OCI-LY3 (cell line): ENCODE results near the gene SSC5D.

ENCODE experiments used
- H2AFZ ChIP-seq: fragments of 200-600, 300-600 bp; shearing (Covaris generic); 2 replicates; pipeline ENCODE4 v1.6.0; 2014; ENCODE audit warnings: antibody characterized with exemption, low read depth, low read length
- H3K27ac ChIP-seq: fragments of 200-600, 300-600 bp; sonication (generic); 2 replicates; pipeline ENCODE4 v1.5.1; 2014; ENCODE audit warnings: mild to moderate bottlenecking, low read length, moderate library complexity, mixed read lengths
- H3K27me3 ChIP-seq: fragments of 200-600, 300-600 bp; sonication (generic); 2 replicates; pipeline ENCODE4 v1.6.1; 2014; ENCODE audit warnings: low read depth, low read length, mixed read lengths
- H3K36me3 ChIP-seq: fragments of 200-600, 300-600 bp; sonication (generic); replicated peaks from 2 replicates; pipeline ENCODE3; 2014; ENCODE audit warnings: low read depth, low read length, mixed read lengths
- H3K4me1 ChIP-seq: fragments of 300-600, 200-600 bp; sonication (generic); 2 replicates; pipeline ENCODE4 v1.6.1; 2014; ENCODE audit warnings: low read length, mixed read lengths
- H3K4me2 ChIP-seq: fragments of 200-600, 300-600 bp; sonication (generic); 2 replicates; pipeline ENCODE4 v1.6.1; 2014; ENCODE audit warnings: low read length, mixed read lengths
- H3K4me3 ChIP-seq: fragments of 300-600, 200-600 bp; sonication (generic); 2 replicates; pipeline ENCODE4 v1.5.1; 2014; ENCODE audit warnings: antibody characterized with exemption, mild to moderate bottlenecking, low read length, moderate library complexity
- H3K79me2 ChIP-seq: fragments of 300-600, 200-600 bp; shearing (Covaris generic); 2 replicates; pipeline ENCODE4 v1.6.1; 2014; ENCODE audit warnings: mild to moderate bottlenecking, low read length, mixed read lengths
- H3K9ac ChIP-seq: fragments of 300-600, 200-600 bp; shearing (Covaris generic); 2 replicates; pipeline ENCODE4 v1.6.0; 2014; ENCODE audit warnings: mild to moderate bottlenecking, low read length, moderate library complexity
- H3K9me3 ChIP-seq: fragments of 200-600, 300-600 bp; shearing (Covaris generic); 2 replicates; pipeline ENCODE4 v1.6.1; 2014; ENCODE audit warnings: low read length, mixed read lengths; ENCODE audit not compliant: insufficient read depth
- H4K20me1 ChIP-seq: fragments of 200-600, 300-600 bp; sonication (generic); 2 replicates; pipeline ENCODE4 v1.6.1; 2016; ENCODE audit warnings: low read length, mixed read lengths; ENCODE audit not compliant: insufficient read depth
- CTCF ChIP-seq: fragments of 200-600, 300-600 bp; sonication (generic); IDR thresholded peaks from 2 replicates; pipeline ENCODE4 v1.5.1; 2014; ENCODE audit warnings: antibody characterized with exemption, low read length, low read depth
- EZH2phosphoT487 ChIP-seq: fragments of 200-600 bp; shearing (Covaris generic); IDR thresholded peaks from 2 replicates; pipeline ENCODE4 v1.6.1; 2018; ENCODE audit warnings: antibody characterized with exemption, mixed run types, low read depth

The SSC5D gene

GRCh38 chr19:55504252-55504603 is 16.0 kb downstream of the SSC5D start:
- Histone ChIP-seq H3K9me3 (0 out of 2 replicates have a peak, but pooled peaks cover 4% of the 10 kb centered on the region), H3K4me3 (peak overlapping the region; percentile 81), H2AFZ (peak overlapping the region; percentile 98; the same call in 1 of the 2 replicates), H3K27me3 (peaks cover 9% of the 10 kb centered on the region; the same call in 1 of the 2 replicates), H3K9ac (peak overlapping the region; percentile 62; the same call in 1 of the 2 replicates), H3K27ac (no peak overlapping the region), H3K4me2 (peak overlapping the region; percentile 79), H4K20me1 (no peaks in the 10 kb centered on the region), H3K36me3 (peaks cover 2% of the 10 kb centered on the region), H3K79me2 (no peaks in the 10 kb centered on the region), H3K4me1 (peaks cover 6% of the 10 kb centered on the region)
- no peak for TF ChIP-seq CTCF
- TF ChIP-seq EZH2phosphoT487: no peak

- Histone ChIP-seq H3K4me2 (no peak overlapping the region), H3K36me3 (peaks cover 2% of the 10 kb centered on the region), H3K4me3 (no peak overlapping the region), H4K20me1 (no peaks in the 10 kb centered on the region), H3K4me1 (peaks cover 6% of the 10 kb centered on the region), H3K9ac (no peak overlapping the region), H2AFZ (no peak overlapping the region), H3K79me2 (no peaks in the 10 kb centered on the region), H3K27ac (no peak overlapping the region), H3K27me3 (peaks cover 11% of the 10 kb centered on the region; the same call in 1 of the 2 replicates), H3K9me3 (0 out of 2 replicates have a peak, but pooled peaks cover 4% of the 10 kb centered on the region)
- TF ChIP-seq CTCF: no peak
Measured at GRCh38 chr19:55504981-55505380, 16.7 kb downstream of the SSC5D start.

- H3K79me2 ChIP-seq: no peaks in the 10 kb centered on the region
- H2AFZ ChIP-seq: no peak overlapping the region
- H4K20me1 ChIP-seq: no peaks in the 10 kb centered on the region
- H3K4me3 ChIP-seq: no peak overlapping the region
- no peak overlapping the region for H3K4me2 ChIP-seq
- H3K36me3 ChIP-seq: peaks cover 2% of the 10 kb centered on the region
- H3K9me3 ChIP-seq: 0 out of 2 replicates have a peak, but pooled peaks cover 4% of the 10 kb centered on the region
- no peak overlapping the region for H3K9ac ChIP-seq
- TF ChIP-seq EZH2phosphoT487 (no peak), CTCF (no peak)
- peaks cover 19% of the 10 kb centered on the region for H3K27me3 ChIP-seq
- H3K4me1 ChIP-seq: peaks cover 6% of the 10 kb centered on the region
- no peak overlapping the region for H3K27ac ChIP-seq
Measured at GRCh38 chr19:55508120-55508519, 19.9 kb downstream of the SSC5D start.

- no peak overlapping the region for H3K27ac ChIP-seq
- H3K79me2 ChIP-seq: no peaks in the 10 kb centered on the region
- H3K27me3 ChIP-seq: peaks cover 8% of the 10 kb centered on the region; the same call in 1 of the 2 replicates
- peak overlapping the region; percentile 70 for H3K4me2 ChIP-seq
- no peaks in the 10 kb centered on the region for H3K9me3 ChIP-seq
- peak overlapping the region; percentile 29; the same call in 1 of the 2 replicates for H3K9ac ChIP-seq
- H3K36me3 ChIP-seq: no peaks in the 10 kb centered on the region
- H2AFZ ChIP-seq: peak overlapping the region; percentile 44; the same call in 1 of the 2 replicates
- H4K20me1 ChIP-seq: no peaks in the 10 kb centered on the region
- H3K4me1 ChIP-seq: peaks cover 4% of the 10 kb centered on the region
- peak overlapping the region; percentile 72 for H3K4me3 ChIP-seq
- TF ChIP-seq CTCF: peak; percentile 94
- no peak for TF ChIP-seq EZH2phosphoT487
Measured at GRCh38 chr19:55516878-55517620, 28.8 kb downstream of the SSC5D start.
